Ishikawa (cell line): ENCODE measurements around the gene DTWD1.

Experiments used
- CEBPB ChIP-seq: IDR thresholded peaks from 2 replicates; pipeline ENCODE4 v1.6.1; 2012
- CREB1 ChIP-seq: IDR thresholded peaks from 2 replicates; pipeline ENCODE4 v1.6.1; 2012; ENCODE audit warnings: low read depth
- EP300 ChIP-seq: IDR thresholded peaks from 2 replicates; pipeline ENCODE4 v1.6.1; 2012; ENCODE audit warnings: borderline replicate concordance
- FOXM1 ChIP-seq: IDR thresholded peaks from 2 replicates; pipeline ENCODE4 v1.6.1; 2012; ENCODE audit warnings: low read depth, borderline replicate concordance
- RAD21 ChIP-seq: IDR thresholded peaks from 2 replicates; pipeline ENCODE4 v1.6.1; 2012; ENCODE audit warnings: low read depth
- TEAD4 ChIP-seq: IDR thresholded peaks from 2 replicates; pipeline ENCODE4 v1.6.1; 2012
- ZBTB7A ChIP-seq: IDR thresholded peaks from 2 replicates; pipeline ENCODE4 v1.6.1; 2012; ENCODE audit warnings: low read depth
- TF ChIP-seq, protein P1 (sequence below): IDR thresholded peaks from 2 replicates; pipeline ENCODE4 v1.6.1; 2012; ENCODE audit warnings: low read depth, mild to moderate bottlenecking

DNA sequence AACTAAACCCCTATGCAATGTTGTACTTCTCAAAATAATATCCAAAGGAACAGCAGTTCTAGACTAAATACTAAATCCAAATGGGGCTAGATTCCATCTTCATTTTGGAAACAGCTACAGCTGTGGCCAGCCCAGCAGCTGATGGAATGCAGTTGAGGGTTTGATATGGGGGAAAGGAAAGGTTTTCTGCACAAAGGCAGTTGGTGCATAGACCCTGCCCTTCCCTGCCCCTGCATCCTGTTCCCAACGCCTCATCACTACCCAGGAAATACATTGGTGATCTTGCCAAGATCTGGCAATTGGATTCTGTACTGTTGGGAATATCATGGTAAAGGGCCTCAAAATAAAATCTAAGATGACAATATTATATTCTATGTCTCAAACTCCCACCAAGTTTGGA, 43.9 kb downstream of the DTWD1 start:
- no peak for TF ChIP-seq RAD21
- no peak for TF ChIP-seq FOXM1
- no peak for TF ChIP-seq CEBPB
- TF ChIP-seq, protein P1, sequence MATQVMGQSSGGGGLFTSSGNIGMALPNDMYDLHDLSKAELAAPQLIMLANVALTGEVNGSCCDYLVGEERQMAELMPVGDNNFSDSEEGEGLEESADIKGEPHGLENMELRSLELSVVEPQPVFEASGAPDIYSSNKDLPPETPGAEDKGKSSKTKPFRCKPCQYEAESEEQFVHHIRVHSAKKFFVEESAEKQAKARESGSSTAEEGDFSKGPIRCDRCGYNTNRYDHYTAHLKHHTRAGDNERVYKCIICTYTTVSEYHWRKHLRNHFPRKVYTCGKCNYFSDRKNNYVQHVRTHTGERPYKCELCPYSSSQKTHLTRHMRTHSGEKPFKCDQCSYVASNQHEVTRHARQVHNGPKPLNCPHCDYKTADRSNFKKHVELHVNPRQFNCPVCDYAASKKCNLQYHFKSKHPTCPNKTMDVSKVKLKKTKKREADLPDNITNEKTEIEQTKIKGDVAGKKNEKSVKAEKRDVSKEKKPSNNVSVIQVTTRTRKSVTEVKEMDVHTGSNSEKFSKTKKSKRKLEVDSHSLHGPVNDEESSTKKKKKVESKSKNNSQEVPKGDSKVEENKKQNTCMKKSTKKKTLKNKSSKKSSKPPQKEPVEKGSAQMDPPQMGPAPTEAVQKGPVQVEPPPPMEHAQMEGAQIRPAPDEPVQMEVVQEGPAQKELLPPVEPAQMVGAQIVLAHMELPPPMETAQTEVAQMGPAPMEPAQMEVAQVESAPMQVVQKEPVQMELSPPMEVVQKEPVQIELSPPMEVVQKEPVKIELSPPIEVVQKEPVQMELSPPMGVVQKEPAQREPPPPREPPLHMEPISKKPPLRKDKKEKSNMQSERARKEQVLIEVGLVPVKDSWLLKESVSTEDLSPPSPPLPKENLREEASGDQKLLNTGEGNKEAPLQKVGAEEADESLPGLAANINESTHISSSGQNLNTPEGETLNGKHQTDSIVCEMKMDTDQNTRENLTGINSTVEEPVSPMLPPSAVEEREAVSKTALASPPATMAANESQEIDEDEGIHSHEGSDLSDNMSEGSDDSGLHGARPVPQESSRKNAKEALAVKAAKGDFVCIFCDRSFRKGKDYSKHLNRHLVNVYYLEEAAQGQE, result no peak
- no peak for TF ChIP-seq TEAD4
- no peak for TF ChIP-seq EP300
- no peak for TF ChIP-seq ZBTB7A
- TF ChIP-seq CREB1, result no peak
